Measurements from ENCODE around the gene CA11. TPM values are rescaled to one million over a fixed set of nuclear protein-coding genes. Genes with fewer than 3 reads are reported as not detected.
A peak's percentile ranks its signal among the peaks of the same experiment; 100 is the strongest.
"Not testable (repeated sequence)": the region's sequence is repeated elsewhere in the genome, so short reads cannot be mapped to it uniquely, and the experiment has no call there.

The CA11 gene
- total RNA-seq (ENCODE audit: low replicate concordance) = 2.3 and 14.5 TPM in 2 replicates

GRCh38 chr19:48646001-48646721 lies at the start of gene CA11:
TSS of gene CA11 (minus strand) at chr19:48646187. CDS start at chr19:48645632, 555 bp downstream.
- peak; percentile 94 for TF ChIP-seq CTCF (IDR thresholded peaks at IDR 0.05; ENCODE audit: insufficient read depth, low read length)
- H3K4me3 ChIP-seq (ENCODE audit: low read depth, low read length) = peak within 1 kb of the TSS; percentile 61
- peak; percentile 70 for DNase-seq (ENCODE audit: low read depth)

DNA sequence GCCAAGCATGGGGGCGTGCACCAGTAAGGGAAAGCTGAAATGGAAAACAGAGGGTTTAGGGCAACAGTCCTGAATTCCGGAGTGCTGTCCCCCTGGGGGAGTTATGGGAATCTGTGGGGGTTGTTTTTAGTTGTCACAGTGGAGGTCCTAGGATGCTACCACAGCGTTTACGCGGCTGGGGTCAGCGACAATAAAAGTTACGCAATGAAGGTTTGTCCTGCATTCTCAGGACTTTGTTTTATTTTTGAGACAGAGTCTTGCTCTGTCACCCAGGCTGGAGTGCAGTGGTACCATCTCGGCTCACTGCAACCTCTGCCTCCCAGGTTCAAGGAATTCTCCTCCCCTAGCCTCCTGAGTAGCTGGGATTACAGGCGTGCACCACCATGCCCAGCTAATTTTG lies 47.6 kb upstream of the CA11 start:
- not testable (repeated sequence) for DNase-seq (ENCODE audit: low read depth); H3K4me3 ChIP-seq (ENCODE audit: low read depth, low read length)

DNA sequence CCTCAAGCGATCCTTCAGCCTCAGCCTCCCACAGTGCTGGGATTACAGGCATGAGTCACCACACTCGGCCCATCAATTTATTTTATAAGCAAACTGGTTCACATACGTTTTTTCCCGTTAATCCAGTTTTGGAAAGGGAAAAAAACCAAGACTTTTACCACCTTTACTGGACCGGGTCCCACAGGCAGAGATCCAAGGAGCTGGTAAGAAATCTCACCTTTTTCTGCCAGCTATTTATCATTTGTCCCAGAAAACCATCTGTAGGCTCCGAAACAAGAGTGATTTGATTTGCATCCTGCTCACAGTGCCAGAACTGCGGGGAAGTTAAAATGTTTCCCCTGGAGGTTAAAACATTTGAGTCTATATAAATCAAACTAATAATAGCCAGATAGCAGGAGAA lies 43.5 kb upstream of the CA11 start:
- no peak for TF ChIP-seq CTCF (IDR thresholded peaks at IDR 0.05; ENCODE audit: insufficient read depth, low read length)
- no peak for DNase-seq (ENCODE audit: low read depth)
- H3K4me3 ChIP-seq (ENCODE audit: low read depth, low read length) = no peak overlapping the region

DNA sequence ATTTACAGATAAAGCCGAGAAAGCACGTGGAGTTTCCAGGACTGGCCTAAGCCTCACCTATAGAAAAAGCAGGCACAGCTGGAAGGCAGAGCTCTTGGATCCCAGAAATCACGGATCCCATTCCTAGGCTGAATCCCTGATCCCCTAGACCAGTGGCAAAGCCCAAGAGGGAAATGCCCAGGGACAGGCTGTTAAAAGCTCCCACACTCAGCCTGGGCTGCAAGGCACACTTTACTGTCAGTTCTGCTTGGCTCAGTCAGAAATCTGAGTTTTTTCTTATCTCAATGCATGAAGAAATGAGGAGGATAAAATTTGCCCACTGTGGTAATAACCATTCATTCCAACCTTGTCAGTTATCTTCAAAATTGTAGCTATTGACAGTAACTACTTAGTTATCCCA lies 41.8 kb upstream of the CA11 start:
- no peak for DNase-seq (ENCODE audit: low read depth)
- no peak for TF ChIP-seq CTCF (IDR thresholded peaks at IDR 0.05; ENCODE audit: insufficient read depth, low read length)
- no peak overlapping the region for H3K4me3 ChIP-seq (ENCODE audit: low read depth, low read length)

GRCh38 chr19:48686637-48687036 lies 40.6 kb upstream of the CA11 start:
- H3K4me3 ChIP-seq (ENCODE audit: low read depth, low read length); DNase-seq (ENCODE audit: low read depth): not testable (repeated sequence)

DNA sequence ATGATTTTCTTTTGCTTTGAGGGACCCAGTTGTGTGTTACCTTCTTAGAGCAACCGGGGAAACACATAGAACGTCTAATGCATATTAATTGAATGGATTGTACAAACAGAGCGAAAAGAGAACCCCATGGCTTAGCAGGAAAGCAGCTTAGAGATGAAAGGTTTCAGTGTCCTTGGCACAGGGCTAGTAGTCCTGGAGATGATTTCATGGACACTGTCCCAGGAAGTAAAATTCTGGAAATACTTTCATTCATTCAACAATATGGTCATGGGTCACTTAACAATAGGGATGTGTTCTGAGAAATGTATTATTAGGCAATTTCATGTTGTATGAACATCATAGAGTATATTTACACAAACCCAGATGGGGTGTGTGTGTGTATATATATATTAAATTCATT lies 40.1 kb upstream of the CA11 start:
- DNase-seq (ENCODE audit: low read depth) = no peak
- no peak for TF ChIP-seq CTCF (IDR thresholded peaks at IDR 0.05; ENCODE audit: insufficient read depth, low read length)

DNA sequence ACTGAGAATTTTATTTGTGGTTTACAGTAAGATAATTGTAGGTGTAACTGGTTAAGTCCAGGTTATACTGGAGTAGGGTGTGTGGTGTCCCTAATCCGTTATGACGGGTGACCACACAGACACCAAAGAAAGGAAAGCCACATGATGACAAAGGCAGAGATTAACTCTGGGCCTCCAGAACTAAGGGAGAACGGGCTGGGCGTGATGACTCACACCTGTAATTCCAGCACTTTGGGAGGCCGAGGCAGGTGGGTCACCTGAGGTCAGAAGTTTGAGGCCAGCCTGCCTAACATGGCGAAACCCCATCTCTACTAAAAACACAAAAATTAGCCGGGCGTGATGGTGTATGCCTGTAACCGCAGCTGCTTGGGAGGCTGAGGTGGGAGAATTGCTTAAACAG lies 39.6 kb upstream of the CA11 start:
- TF ChIP-seq CTCF (IDR thresholded peaks at IDR 0.05; ENCODE audit: insufficient read depth, low read length) = no peak
- no peak overlapping the region for H3K4me3 ChIP-seq (ENCODE audit: low read depth, low read length)
- no peak for DNase-seq (ENCODE audit: low read depth)

More for the DNA sequence above, 40.1 kb upstream of the CA11 start:
- H3K4me3 ChIP-seq (ENCODE audit: low read depth, low read length) = no peak overlapping the region

DNA sequence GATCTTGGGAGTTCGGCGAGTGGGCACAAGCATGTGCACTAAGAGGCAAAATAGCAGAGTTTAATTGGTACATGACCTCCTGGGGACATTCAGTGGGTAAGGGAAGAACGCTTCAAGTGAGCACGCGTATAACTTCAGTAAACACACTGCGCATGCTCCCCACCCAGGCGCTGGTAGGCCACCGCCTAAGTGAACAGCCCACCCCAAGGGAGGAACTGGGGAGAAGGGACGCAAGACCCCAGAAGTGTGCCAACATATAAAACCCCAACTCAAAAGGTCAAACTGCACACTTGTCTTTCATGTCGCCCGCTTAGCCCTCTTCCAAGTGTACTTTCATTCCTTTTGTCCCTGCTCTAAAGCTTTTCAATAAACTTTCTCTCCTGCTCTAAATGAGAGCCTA lies 37.4 kb upstream of the CA11 start:
- DNase-seq (ENCODE audit: low read depth) = peak; percentile 31
- no peak for TF ChIP-seq CTCF (IDR thresholded peaks at IDR 0.05; ENCODE audit: insufficient read depth, low read length)
- H3K4me3 ChIP-seq (ENCODE audit: low read depth, low read length) = no peak overlapping the region

Measured in fibroblast of the aortic adventitia (primary cell).